Measurements from ENCODE around the gene CDH4. TPM values are rescaled to one million over a fixed set of nuclear protein-coding genes. Genes with fewer than 3 reads are reported as not detected.

The CDH4 gene
- total RNA-seq, 4 donors from 2014 or later: 0.13 to 0.38 (median 0.21) TPM; not detected in 1

DNA sequence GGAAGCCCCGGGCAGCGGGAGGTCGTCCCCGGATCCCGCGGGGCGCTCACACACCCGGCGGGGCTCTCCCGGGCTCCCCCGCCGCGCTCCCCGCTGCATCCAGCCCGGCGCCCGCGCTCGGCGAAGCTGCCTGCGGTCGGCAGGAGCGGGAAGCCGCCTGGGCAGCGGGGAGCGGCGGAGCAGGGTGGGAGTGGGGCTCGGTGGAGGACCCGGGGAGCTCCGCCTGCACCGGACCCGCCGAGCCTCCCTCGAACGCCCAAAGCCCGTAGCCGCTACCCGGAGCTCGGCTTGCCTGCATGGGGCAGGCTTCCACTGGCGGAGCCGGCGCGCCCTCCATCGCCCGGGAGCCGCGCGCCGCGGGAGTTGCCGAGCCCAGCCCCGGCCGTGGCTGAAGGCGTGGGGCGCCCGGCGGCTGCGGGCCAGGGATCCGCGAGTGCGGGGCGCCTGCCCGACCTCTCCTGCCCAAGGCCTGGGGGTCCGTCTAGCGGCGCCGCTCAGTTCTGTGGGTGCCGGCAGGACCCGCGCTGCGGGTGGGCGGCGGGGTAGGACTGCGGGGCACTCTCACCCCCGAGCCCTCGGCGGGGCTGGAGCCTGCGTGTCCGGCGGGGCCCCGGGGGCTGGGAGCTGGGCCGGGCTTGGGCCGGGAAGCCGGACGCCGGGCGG is 671 bp downstream of the CDH4 start:
- no peak for TF ChIP-seq POLR2A (IDR thresholded peaks at IDR 0.05)
- TF ChIP-seq, protein P1, sequence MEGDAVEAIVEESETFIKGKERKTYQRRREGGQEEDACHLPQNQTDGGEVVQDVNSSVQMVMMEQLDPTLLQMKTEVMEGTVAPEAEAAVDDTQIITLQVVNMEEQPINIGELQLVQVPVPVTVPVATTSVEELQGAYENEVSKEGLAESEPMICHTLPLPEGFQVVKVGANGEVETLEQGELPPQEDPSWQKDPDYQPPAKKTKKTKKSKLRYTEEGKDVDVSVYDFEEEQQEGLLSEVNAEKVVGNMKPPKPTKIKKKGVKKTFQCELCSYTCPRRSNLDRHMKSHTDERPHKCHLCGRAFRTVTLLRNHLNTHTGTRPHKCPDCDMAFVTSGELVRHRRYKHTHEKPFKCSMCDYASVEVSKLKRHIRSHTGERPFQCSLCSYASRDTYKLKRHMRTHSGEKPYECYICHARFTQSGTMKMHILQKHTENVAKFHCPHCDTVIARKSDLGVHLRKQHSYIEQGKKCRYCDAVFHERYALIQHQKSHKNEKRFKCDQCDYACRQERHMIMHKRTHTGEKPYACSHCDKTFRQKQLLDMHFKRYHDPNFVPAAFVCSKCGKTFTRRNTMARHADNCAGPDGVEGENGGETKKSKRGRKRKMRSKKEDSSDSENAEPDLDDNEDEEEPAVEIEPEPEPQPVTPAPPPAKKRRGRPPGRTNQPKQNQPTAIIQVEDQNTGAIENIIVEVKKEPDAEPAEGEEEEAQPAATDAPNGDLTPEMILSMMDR (IDR thresholded peaks at IDR 0.05): no peak
- no peak overlapping the region for H3K27ac ChIP-seq
- peak overlapping the region; percentile 19 to 49 (median 35) for H3K4me3 ChIP-seq
- H3K4me1 ChIP-seq: peaks cover 0 to 24% (median 20%) of the 10 kb centered on the region in 3 donors
- no peak for DNase-seq
- intact Hi-C loops (cut with DNase I): no loop called here
- H3K27me3 ChIP-seq: peaks cover 0 to 89% (median 11%) of the 10 kb centered on the region in 4 donors
- H3K9me3 ChIP-seq: no peaks in the 10 kb centered on the region
- no peaks in the 10 kb centered on the region for H3K36me3 ChIP-seq
- no CpG with 5 or more reads among the region's 87 CpGs for WGBS, 2 donors

DNA sequence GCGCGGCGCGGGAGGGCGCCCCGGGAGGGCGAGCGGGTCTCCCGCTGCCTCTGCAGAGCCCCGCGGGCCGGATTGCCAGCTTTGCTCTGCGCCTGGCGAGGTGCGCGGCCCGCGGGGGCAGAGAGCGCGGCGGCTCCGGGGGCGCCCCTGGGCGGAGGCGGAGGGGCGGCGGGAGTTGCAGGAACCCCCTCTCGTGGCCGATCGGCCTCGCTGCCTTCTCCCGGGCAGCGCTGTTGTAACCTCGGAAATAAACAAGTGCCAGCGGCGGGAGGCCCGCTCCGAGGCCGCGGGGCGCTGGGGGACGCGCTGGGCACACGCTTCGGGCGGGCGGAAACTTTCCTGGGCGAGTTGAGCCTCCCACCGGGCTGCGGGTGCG is 1.2 kb downstream of the CDH4 start:
- intact Hi-C loops (cut with DNase I): no loop called here
- WGBS, 2 donors: no CpG with 5 or more reads among the region's 51 CpGs
- no peaks in the 10 kb centered on the region for H3K9me3 ChIP-seq
- H3K27ac ChIP-seq: no peak overlapping the region
- H3K27me3 ChIP-seq: peaks cover 0 to 84% (median 11%) of the 10 kb centered on the region in 4 donors
- no peaks in the 10 kb centered on the region for H3K36me3 ChIP-seq
- TF ChIP-seq, protein P1 (IDR thresholded peaks at IDR 0.05): no peak
- no peak for TF ChIP-seq POLR2A (IDR thresholded peaks at IDR 0.05)
- H3K4me1 ChIP-seq: peaks cover 0 to 24% (median 20%) of the 10 kb centered on the region in 3 donors
- H3K4me3 ChIP-seq: peak overlapping the region; percentile 11 to 49 (median 32)
- DNase-seq: no peak

DNA sequence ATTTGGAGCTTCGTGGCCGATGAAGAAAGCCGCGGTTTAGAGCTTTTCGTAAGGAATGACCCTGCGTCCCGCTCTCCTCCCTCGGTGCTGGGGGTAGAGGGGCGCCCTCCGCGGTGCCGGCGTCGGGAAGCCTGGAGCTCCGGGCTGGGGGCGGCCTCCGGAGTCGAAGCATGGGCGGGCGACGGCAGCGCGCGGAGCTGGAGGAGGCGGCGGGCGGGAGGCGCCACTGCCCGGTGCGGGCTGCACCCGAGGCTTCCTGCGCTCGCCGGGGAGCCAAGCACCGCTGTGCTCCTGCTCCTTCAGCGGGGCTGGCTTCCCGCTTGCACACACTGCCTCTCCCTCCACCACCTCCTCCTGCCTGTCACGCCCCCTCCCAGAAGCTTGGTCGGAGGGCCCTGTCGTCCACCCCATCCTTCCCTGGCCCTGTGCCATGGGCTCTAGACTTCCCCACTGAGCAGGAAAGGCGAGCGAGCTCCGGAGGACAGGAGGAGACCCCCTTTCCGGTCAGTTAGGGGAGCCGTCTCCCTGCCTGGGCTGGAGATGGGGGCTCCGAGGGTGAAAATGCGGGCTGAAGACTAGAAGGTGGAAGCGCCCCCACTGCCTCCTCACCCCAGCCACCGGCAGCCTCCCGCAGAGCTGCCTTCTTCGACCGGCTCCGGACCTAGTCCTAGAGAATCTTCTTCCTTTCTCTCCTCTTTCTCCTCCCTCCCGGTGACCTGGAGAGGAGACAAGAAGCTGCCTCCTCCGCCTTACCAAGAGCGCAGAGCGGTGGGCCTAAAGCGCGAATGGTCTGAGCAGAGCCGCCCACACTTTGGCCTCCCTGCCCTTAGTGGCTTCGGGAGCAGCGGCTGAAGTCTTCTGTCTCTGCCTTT is 1.8 kb downstream of the CDH4 start:
- DNase-seq: no peak
- no peaks in the 10 kb centered on the region for H3K9me3 ChIP-seq
- TF ChIP-seq, protein P1 (IDR thresholded peaks at IDR 0.05): no peak
- TF ChIP-seq POLR2A (IDR thresholded peaks at IDR 0.05): no peak
- intact Hi-C loops (cut with DNase I): no loop called here
- H3K27me3 ChIP-seq: peaks cover 0 to 84% (median 11%) of the 10 kb centered on the region in 4 donors
- H3K27ac ChIP-seq: no peak overlapping the region
- H3K4me1 ChIP-seq: peaks cover 0 to 24% (median 20%) of the 10 kb centered on the region in 3 donors
- 36% methylated on average over 36 of the region's 62 CpGs; no CpG with 5 or more reads in 1 of the 2 donors for WGBS, 2 donors
- peak overlapping the region; percentile 11 to 49 (median 32) for H3K4me3 ChIP-seq
- H3K36me3 ChIP-seq: no peaks in the 10 kb centered on the region

DNA sequence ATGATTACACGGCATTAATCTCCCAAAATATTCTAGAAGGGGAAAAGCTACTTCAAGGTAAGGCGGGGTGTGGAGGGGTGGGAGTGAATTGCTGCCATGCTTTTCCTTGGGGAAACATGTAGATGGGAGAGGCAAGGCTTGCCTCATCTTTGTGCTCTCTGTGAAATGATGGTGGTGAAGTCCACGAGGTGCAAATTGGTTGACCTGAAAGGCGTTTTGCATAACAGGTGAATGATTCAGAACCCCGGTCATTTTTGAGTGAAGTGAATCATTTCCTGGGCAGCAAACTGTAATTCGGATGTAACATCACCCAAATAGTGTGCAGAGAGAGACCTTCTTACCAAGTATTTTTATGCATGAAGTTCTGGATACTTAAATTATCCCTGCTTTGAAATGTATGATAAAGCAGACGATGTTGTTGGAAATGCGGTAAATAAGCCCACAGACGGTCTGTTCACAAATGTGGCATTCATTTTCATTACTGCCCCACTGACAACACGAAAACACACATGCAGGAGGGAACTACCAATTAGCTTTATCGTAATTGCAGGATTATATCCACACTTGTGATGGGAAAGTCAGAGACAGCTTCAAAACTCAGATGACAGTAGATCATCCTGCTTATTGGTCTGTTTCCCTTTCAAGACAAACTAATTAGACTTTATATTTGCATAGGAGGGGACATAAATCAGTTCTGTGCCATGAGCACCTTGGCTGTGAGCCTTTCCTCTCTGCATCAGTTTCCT is 3.0 kb downstream of the CDH4 start:
- no peak overlapping the region for H3K27ac ChIP-seq
- intact Hi-C loops (cut with DNase I): no loop called here
- no peaks in the 10 kb centered on the region for H3K9me3 ChIP-seq
- TF ChIP-seq POLR2A (IDR thresholded peaks at IDR 0.05): no peak
- TF ChIP-seq, protein P1 (IDR thresholded peaks at IDR 0.05): no peak
- WGBS, 2 donors: 58 to 61% methylated on average over 11 of the region's 11 CpGs
- H3K36me3 ChIP-seq: no peaks in the 10 kb centered on the region
- no peak for DNase-seq
- no peak overlapping the region for H3K4me3 ChIP-seq
- H3K27me3 ChIP-seq: peaks cover 0 to 80% (median 11%) of the 10 kb centered on the region in 4 donors
- peaks cover 0 to 24% (median 20%) of the 10 kb centered on the region in 3 donors for H3K4me1 ChIP-seq
